D721Med (cell line): Measurements from ENCODE around the gene DTNB.
A peak's percentile ranks its signal among the peaks of the same experiment; 100 is the strongest.

Experiments
- DNase-seq: peaks from one replicate; pipeline ENCODE4 v3.0.0; 2011; ENCODE audit warnings: low spot score; ENCODE audit not compliant: insufficient read length
- FAIRE-seq: peaks from 2 replicates; lab custom pipeline; 2011; peaks lifted over from hg19 to GRCh38; lab: Jason Lieb, UNC
- TF ChIP-seq, protein P1 (sequence below): IDR thresholded peaks from 2 replicates; pipeline ENCODE4 v1.5.1; 2012; ENCODE audit warnings: mild to moderate bottlenecking, control low read depth; ENCODE audit not compliant: insufficient read depth; ENCODE audit errors: missing control alignments

Gene DTNB

DNA sequence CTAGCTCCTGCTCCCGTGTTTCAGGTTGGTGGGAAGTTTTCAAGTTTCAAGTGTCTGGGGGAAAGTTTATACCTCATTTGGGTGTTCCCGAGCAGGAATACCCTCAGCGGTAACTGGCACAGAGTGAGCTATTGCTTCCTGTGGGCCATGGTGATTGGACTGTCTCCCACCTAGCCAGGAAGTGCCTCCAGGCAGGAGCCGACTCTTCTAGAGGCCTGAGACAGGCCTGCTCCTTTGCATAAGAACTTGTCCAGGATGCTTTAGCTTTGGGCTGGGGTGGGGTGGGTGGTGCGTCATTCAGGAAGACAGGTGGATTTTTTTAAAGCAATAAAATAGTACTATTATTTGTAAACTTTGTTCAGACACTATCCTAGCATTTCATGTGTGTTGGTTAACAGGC lies 308.1 kb downstream of the DTNB start:
- FAIRE-seq = no peak
- DNase-seq = no peak
- TF ChIP-seq, protein P1, sequence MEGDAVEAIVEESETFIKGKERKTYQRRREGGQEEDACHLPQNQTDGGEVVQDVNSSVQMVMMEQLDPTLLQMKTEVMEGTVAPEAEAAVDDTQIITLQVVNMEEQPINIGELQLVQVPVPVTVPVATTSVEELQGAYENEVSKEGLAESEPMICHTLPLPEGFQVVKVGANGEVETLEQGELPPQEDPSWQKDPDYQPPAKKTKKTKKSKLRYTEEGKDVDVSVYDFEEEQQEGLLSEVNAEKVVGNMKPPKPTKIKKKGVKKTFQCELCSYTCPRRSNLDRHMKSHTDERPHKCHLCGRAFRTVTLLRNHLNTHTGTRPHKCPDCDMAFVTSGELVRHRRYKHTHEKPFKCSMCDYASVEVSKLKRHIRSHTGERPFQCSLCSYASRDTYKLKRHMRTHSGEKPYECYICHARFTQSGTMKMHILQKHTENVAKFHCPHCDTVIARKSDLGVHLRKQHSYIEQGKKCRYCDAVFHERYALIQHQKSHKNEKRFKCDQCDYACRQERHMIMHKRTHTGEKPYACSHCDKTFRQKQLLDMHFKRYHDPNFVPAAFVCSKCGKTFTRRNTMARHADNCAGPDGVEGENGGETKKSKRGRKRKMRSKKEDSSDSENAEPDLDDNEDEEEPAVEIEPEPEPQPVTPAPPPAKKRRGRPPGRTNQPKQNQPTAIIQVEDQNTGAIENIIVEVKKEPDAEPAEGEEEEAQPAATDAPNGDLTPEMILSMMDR = no peak

DNA sequence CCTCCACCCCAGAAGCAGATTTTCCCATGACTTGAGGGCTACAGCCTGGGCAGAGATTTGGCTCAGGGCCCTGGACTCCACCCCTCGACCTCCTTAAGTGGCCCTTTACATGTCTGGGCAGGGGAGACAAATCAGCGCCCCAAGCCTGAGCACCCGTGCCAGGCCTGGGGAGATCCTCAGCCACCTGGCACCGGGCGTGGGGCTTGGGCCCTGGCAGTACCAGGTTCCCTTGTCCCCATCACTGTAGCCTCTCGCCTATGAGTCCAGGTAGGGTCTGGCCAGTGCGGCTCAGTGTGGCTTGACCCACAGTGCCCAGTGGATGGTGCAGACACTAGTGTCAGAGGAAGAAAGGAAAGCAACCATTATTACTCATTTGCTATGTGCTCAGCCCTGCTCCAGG lies 309.6 kb downstream of the DTNB start:
- DNase-seq (no peak), FAIRE-seq (no peak)
- TF ChIP-seq, protein P1 = no peak

DNA sequence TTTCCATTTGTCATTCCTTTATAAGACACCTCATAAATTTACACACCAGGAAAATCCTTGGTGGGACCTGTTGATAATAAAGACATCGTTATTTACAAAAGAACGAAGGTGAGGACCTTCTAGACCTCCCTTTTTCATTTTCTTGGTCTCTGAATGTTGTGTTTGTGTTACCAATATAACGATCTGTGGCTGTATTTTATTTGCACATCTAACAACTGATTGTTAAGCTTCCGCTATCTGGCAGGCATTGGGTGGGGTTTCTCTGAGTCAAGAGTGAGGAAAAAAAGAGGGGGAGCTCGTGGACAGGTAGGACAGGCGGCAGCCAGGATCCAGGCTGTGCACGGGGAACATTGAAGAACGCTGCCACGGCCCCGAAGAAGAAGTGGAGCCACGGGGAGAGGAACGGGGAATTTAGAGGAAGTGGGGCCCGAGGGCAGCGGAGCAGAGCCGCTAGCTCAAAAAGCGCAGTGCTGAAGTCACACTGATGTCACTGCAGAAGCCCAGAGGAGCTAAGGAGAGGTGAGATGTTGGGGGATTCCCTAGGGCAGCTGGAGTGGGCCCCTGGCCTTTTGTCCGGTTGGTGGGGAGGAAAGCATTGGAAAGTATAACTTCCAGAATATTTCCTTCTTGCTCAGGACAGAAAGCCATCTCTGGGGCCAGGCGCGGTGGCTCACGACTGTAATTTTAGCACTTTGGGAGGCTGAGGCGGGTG lies 310.8 kb downstream of the DTNB start:
- TF ChIP-seq, protein P1 = no peak
- no peak for DNase-seq
- no peak for FAIRE-seq

DNA sequence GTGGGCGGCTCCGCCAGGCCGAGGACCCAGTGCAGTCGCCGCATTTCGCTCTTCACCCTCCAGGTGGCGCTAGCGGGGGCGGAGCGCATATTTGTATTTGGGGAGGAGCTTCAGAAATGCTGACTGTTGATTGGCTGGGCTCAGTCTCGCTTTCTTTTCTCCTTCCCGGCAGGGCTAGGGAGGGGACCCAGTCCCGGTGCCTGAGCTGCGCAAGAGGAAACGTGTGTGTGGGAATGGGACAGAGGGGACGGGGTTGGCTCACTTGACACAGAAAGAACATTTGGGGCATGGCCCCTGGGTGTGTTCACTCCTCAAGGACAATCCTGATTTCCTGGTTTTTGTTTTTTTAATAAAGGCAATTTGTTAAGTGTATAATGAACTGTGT lies 311.3 kb downstream of the DTNB start:
- peak; percentile 25 for FAIRE-seq
- TF ChIP-seq, protein P1 = peak; percentile 86
- DNase-seq = peak; percentile 96

DNA sequence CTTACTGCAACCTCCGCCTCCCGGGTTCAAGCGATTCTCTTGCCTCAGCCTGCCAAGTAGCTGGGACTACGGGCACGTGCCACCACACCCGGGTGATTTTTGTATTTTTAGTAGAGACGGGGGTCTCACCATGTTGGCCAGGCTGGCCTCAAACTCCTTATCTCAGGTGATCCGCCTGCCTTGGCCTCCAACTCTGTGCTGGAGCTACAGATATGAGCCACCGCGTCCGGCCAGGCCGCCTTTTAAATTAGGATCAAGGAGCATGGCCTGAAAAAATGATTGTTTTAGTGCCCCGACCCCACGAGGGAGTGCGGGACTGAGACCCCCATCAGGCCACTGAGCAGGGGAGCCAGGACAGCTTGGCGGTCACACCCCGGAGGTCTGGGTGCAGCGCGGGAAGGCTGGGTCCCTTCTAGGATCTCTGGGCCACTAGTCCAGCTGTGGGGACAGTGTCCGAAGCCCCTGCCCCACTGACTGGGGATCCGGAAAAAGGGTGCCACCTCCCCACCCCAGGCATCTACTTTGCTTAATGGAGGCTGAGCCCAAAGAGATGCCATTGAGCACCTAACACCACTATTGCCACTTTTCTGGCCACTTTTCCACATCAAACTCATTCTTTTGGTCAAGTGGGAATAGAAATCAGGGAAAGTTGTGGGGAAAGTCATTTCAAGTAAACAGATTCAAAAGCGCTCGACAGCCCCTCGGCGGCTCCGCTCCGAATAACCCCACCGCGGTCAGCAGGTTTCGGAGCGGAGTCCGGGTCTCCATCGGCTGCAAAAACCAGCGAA lies 311.9 kb downstream of the DTNB start:
- DNase-seq (no peak), FAIRE-seq (no peak)
- TF ChIP-seq, protein P1 = no peak

DNA sequence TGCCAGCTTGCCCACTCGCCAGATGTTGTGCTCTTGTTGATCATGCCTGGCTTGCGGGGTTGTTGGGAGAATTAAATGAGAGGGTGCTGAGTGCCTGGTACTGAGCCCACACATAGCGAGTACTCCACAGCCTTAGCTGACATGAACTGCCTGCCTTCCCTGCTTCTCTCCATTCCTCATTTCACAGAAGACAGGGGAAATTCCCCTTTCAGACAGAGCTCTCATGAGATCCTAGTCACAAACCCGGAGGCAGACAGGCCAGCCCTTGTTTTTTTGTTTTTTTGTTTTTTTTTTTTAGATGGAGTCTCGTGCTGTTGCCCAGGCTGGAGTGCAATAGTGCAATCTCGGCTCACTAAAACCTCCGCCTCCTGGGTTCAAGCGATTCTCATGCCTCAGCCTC lies 314.5 kb downstream of the DTNB start:
- TF ChIP-seq, protein P1 = no peak
- FAIRE-seq = no peak
- DNase-seq = no peak
